ENCODE results near the gene HEXIM2. TPM values are rescaled to one million over a fixed set of nuclear protein-coding genes. Genes with fewer than 3 reads are reported as not detected.

The HEXIM2 gene, protein sequence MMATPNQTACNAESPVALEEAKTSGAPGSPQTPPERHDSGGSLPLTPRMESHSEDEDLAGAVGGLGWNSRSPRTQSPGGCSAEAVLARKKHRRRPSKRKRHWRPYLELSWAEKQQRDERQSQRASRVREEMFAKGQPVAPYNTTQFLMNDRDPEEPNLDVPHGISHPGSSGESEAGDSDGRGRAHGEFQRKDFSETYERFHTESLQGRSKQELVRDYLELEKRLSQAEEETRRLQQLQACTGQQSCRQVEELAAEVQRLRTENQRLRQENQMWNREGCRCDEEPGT
- total RNA-seq = 5.9 and 11.0 TPM in 2 replicates

DNA sequence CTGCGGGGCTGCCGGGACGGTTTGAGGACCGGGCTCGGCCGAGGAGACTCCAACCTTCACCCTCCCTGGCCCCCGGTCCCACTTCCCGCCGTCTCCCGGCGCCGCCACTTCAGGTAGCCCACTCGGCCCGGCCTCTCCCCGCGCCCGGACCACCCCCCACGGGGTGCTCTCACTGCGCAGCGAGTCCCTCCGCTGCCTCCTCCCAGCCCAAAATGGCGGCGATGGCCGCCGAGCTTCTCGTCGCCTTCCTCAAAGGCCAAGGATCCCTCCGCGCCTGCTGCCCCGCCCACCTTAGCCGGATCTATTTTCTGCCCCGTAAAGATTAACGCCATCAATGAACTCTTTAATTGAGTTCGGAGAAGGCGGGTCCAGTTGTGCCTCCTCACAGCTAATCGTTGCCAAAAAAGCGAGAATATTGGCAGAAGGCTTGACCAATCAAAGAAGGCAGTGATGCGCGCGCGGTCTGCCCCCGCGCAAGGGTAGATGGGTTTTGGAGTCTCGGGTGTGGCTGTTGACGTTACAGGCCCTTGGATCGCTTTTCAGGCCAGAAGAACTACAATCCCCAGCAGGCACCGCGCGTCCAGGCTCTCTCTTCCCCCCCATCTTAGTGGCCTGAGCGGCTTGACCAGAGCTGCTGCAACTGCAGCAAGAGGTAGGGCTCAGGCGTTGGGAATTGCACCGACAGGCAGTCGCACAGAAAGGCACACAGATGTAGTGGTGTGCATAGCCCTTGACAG is at the start of gene HEXIM2:
TSS of gene HEXIM2 (plus strand) at position 588 of the 737 bp plus-strand sequence. CDS start 919 bp downstream, outside the sequence.

DNA sequence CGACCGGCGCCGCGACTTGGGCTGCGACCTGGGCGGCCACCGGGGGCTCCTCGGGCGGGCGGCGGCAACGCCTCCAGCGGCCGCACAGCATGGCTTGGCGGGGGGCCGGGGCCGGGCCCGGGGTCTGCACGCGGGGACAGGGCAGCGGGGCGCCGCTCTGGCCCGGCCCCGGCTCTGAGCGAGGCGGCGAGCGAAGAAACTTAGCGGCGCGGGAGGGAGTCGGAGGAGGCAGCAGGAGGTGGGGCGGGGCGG is 29.4 kb upstream of the HEXIM2 start, which contains the start of gene PLCD3:
TSS of gene PLCD3 (minus strand) at position 196 of the 252 bp plus-strand sequence. CDS start at position 91, 105 bp downstream.

DNA sequence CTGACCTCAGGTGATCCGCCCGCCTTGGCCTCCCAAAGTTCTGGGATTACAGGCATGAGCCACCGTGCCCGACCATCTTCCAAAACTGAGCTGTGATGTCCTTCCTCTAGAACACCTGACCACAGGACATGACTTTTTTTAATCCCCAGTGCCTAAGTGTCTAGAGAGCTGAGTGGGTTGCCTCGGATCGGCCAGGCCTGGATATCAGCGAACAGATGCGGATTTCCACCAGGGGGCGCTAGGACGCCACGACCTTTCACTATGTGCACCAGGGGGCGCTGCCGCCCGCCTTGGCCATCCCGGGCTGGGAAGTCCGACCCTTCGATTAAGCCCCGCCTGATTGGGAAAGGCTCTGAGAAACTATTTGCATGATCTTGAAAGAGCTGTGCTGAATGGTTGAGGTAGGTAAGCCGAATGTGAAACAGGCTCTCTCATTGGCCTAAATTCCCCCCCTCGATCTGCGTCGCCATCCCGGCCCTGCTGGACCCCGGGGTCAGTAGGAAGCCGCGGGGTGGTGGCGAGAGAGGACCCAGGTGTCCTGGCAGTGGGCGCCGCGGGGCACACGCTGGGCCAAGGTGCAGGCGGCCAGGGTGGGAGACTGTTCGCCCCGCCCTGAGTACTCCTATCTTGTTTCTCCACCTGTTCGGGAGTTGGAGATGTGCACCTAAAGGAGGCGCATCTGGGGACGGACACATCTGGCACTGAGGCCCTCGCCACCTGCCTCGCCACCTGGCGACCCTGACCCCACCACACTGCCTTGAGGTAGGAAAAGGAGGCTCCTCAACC is 26.3 kb upstream of the HEXIM2 start, which contains the start of gene ACBD4:
TSS of gene ACBD4 (plus strand) at position 496 of the 786 bp plus-strand sequence. CDS start 458 bp downstream, outside the sequence.

DNA sequence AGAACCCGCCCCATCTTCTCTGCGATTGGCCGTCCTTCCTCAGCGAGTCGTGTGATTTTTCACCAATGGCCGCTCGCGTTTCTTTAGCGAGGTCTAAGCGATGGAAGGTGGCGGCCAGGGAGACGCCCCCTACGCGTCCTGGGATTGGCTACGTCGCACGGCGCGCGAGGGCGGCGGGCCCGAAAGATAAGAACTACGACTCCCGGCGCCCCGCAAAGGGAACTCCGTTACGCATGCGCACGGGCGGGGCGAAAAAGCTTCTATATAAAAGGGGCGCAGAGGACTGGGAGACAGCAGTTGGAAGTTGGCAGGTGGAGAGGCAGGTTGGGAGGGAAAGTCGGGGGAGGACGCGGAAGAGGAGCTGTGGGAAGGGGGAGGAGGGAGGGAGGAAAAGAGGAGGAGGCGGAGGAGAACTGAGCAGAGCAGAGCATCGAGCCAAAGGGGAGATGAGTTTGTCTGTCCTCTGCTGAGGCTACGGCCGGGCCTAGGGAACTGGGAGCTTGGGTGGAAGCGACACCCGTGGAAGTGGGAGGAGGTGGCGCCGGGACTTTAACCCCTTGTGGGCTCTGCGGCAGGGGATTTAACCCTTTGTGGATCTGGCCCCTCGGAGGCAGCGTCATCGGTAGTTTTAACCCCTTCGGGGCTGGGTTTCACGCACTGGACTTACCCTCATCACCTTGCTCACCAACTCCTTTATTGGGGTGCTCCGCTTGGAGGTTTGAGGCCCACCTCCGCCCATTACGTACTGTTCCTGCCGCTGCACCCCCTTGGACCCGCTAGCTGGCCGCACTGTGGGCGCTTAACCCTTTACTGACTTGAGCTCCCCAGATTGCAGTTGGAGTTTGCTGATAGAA is 13.3 kb upstream of the HEXIM2 start, which contains the start of gene HEXIM1:
TSS of gene HEXIM1 (plus strand) at position 293 of the 854 bp plus-strand sequence. CDS start 716 bp downstream, outside the sequence.

Small RNA genes within 50 kb of the gene (small RNA-seq; reads per million reads assigned to genes)
- not detected for gene MIR6784

Other genes starting within 250 kb of the HEXIM2 start
- under 0.01 and 0.11 TPM in 2 replicates for gene GFAP, start 246.4 kb upstream of the HEXIM2 start, total RNA-seq
- 1.7 and 2.4 TPM in 2 replicates for gene KIF18B, start 214.1 kb upstream of the HEXIM2 start, total RNA-seq
- gene C1QL1, start 193.6 kb upstream of the HEXIM2 start, total RNA-seq = 0.39 and 0.65 TPM in 2 replicates
- 89.6 and 123 TPM in 2 replicates for gene DCAKD, start 110.2 kb upstream of the HEXIM2 start, total RNA-seq
- 61.6 and 71.8 TPM in 2 replicates for gene NMT1, start 100.6 kb upstream of the HEXIM2 start, total RNA-seq
- 143 and 169 TPM in 2 replicates for gene PLCD3, start 29.4 kb upstream of the HEXIM2 start, total RNA-seq
- gene ACBD4, start 26.2 kb upstream of the HEXIM2 start, total RNA-seq = 2.5 and 4.3 TPM in 2 replicates
- gene HEXIM1, start 13.4 kb upstream of the HEXIM2 start, total RNA-seq = 11.4 and 18.5 TPM in 2 replicates
- gene FMNL1, start 60.0 kb downstream of the HEXIM2 start, total RNA-seq = 1.7 and 3.1 TPM in 2 replicates
- gene SPATA32, start 100.2 kb downstream of the HEXIM2 start, total RNA-seq = 0.33 and 0.39 TPM in 2 replicates
- 6.1 and 6.7 TPM in 2 replicates for gene MAP3K14, start 155.1 kb downstream of the HEXIM2 start, total RNA-seq